OCI-LY3 (cell line): ENCODE measurements around the gene UNC93A.

Experiments
- CTCF ChIP-seq: fragments of 200-600, 300-600 bp; sonication (generic); IDR thresholded peaks from 2 replicates; pipeline ENCODE4 v1.5.1; 2014; ENCODE audit warnings: antibody characterized with exemption, low read length, low read depth
- EZH2phosphoT487 ChIP-seq: fragments of 200-600 bp; shearing (Covaris generic); IDR thresholded peaks from 2 replicates; pipeline ENCODE4 v1.6.1; 2018; ENCODE audit warnings: antibody characterized with exemption, mixed run types, low read depth

- TF ChIP-seq CTCF = no peak
- TF ChIP-seq EZH2phosphoT487 = no peak
Observed at GRCh38 chr6:167304912-167305311, 13.8 kb downstream of the UNC93A start.
